K562 (cell line): ENCODE measurements around the gene NFKBIB. TPM values are rescaled to one million over a fixed set of nuclear protein-coding genes. Genes with fewer than 3 reads are reported as not detected.

Experiments used
- DPF2 ChIP-seq: fragments of 450-650 bp; IDR thresholded peaks from 2 replicates; pipeline ENCODE4 v1.6.1; 2016
- ESRRA ChIP-seq: fragments of 450-650 bp; IDR thresholded peaks from 2 replicates; pipeline ENCODE4 v1.6.1; 2014; ENCODE audit warnings: low read depth, mild to moderate bottlenecking, moderate library complexity, borderline replicate concordance
- ETV1 ChIP-seq: fragments of 450-650 bp; conservative IDR thresholded peaks from 2 replicates; pipeline ENCODE4 v1.6.1; 2016; ENCODE audit warnings: missing genetic modification characterization, control low read depth, low read depth, missing compliant biosample characterization
- FUS ChIP-seq: fragments of 200-400 bp; formaldehyde crosslinking; optimal IDR thresholded peaks from 2 replicates; pipeline ENCODE3; 2017; ENCODE audit warnings: low read depth, low read length
- MXD1 ChIP-seq: fragments of 250-450 bp; sonication (Bioruptor Pico); IDR thresholded peaks from 2 replicates; pipeline ENCODE4 v1.8.0; 2021; ENCODE audit warnings: borderline replicate concordance, mild to moderate bottlenecking, moderate library complexity; ENCODE audit not compliant: poor library complexity, severe bottlenecking
- POLR2H ChIP-seq: IDR thresholded peaks from 2 replicates; pipeline ENCODE4 v1.6.1; 2016; ENCODE audit warnings: missing genetic modification characterization, low read depth, mild to moderate bottlenecking, control low read depth, missing compliant biosample characterization, moderate library complexity
- PRMT5 ChIP-seq: sonication (generic); formaldehyde crosslinking; IDR thresholded peaks from 2 replicates; pipeline ENCODE4 v1.5.0; 2020; ENCODE audit warnings: missing genetic modification reagents
- SFPQ ChIP-seq: fragments of 200-400 bp; formaldehyde crosslinking; IDR thresholded peaks from 2 replicates; pipeline ENCODE4 v1.6.1; 2017; ENCODE audit warnings: mild to moderate bottlenecking, low read depth, low read length, moderate library complexity
- ZKSCAN3 ChIP-seq: fragments of 250-450 bp; sonication (Bioruptor Pico); IDR thresholded peaks from 2 replicates; pipeline ENCODE4 v1.4.0; 2020
- polyA plus RNA-seq, 8 experiments: library from polyadenylated mRNA; depleted of rRNA in 4 of 8; stranded (reverse) in 5 of 8; unstranded in 3 of 8; fragments of >200 nt; fragmentation: Nextera tagmentation in 2 of 8; fragmentation: Illumina TruSeq in 1 of 8; extraction: Ambion mirVana in 2 of 8; extraction: Trizol in 1 of 8; gene quantifications; 2 replicates each; pipeline versions ENCODE4 v1.2.1 to v1.2.3, GENCODE V29; 2011 to 2014; ENCODE audit warnings: inconsistent platforms in 1 of 8, missing spikeins in 1 of 8
- total RNA-seq, 7 experiments: library from RNA; depleted of rRNA in 6 of 7; stranded (reverse); fragments of >200 nt in 6 of 7; fragmentation: Illumina TruSeq in 2 of 7; extraction: Trizol in 2 of 7; gene quantifications; 2 replicates each; pipeline versions ENCODE4 v1.2.1 to v1.2.3, GENCODE V29; 2011 to 2021; ENCODE audit warnings: low replicate concordance in 1 of 7
- TF ChIP-seq, protein P1 (sequence below): fragments of 250-450 bp; sonication (Bioruptor Pico); IDR thresholded peaks from 2 replicates; pipeline ENCODE4 v1.5.0; 2021
- TF ChIP-seq, protein P2 (sequence below), 2 experiments: fragments of 450-650 bp; IDR thresholded peaks; 2 replicates each; pipeline ENCODE4 v1.6.1; 2016; ENCODE audit warnings: mild to moderate bottlenecking in 2 of 2, borderline replicate concordance in 1 of 2, low read depth in 1 of 2, moderate library complexity in 1 of 2
- TF ChIP-seq, protein P3 (sequence below): fragments of 250-450 bp; sonication (Bioruptor Pico); IDR thresholded peaks from 2 replicates; pipeline ENCODE4 v1.4.0; 2020

NFKBIB gene
- total and polyA plus RNA-seq, 9 of the 15 experiments (the other 6 are each of a cell fraction or from before 2014, with no cell fraction given), result 1.5 to 44.9 (median 10.4) TPM

DNA sequence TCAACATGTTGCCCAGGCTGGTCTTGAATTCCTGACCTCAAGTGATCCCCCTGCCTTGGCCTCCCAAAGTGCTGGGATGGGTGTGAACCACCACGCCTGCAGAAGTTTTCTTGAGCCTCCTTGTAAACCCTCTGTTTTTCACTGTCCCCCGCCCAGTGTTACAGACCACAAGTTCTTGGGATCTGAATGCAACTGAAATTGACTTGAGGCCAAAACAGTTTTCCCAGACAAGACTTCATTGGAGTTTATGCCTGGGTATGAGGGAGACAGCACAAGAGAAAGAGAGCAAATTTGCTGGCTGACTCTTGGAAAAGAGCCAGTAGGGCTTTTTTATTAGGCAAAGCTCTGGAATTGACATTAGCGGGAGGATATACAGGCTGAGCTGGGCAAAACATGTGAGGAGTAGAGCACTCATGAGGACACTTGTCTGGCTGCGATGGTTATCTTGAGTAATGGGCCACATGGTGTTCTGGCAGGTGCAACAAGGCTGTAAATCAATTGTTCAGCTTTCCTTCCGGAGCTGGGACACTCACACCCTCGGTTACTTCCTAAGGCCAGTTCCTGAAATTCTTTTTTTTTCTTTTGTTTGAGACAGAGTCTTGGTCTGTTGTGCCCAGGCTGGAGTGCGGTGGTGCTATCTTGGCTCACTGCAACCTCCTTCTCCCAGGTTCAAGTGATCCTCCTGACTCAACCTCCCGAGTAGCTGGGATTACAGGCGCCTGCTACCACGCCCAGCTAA is 37.3 kb upstream of the NFKBIB start (continued):
- TF ChIP-seq ETV1 (peak; percentile 97), SFPQ (no peak), ESRRA (peak; percentile 56; the same call in 1 of the 2 replicates), FUS (no peak), DPF2 (peak; percentile 89; the same call in 1 of the 2 replicates), POLR2H (no peak), MXD1 (no peak), ZKSCAN3 (no peak), PRMT5 (CRISPR knock-in tag) (no peak)
- TF ChIP-seq, protein P1, sequence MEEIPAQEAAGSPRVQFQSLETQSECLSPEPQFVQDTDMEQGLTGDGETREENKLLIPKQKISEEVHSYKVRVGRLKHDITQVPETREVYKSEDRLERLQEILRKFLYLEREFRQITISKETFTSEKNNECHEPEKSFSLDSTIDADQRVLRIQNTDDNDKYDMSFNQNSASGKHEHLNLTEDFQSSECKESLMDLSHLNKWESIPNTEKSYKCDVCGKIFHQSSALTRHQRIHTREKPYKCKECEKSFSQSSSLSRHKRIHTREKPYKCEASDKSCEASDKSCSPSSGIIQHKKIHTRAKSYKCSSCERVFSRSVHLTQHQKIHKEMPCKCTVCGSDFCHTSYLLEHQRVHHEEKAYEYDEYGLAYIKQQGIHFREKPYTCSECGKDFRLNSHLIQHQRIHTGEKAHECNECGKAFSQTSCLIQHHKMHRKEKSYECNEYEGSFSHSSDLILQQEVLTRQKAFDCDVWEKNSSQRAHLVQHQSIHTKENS (CRISPR knock-in tag), result no peak
- TF ChIP-seq, protein P2, sequence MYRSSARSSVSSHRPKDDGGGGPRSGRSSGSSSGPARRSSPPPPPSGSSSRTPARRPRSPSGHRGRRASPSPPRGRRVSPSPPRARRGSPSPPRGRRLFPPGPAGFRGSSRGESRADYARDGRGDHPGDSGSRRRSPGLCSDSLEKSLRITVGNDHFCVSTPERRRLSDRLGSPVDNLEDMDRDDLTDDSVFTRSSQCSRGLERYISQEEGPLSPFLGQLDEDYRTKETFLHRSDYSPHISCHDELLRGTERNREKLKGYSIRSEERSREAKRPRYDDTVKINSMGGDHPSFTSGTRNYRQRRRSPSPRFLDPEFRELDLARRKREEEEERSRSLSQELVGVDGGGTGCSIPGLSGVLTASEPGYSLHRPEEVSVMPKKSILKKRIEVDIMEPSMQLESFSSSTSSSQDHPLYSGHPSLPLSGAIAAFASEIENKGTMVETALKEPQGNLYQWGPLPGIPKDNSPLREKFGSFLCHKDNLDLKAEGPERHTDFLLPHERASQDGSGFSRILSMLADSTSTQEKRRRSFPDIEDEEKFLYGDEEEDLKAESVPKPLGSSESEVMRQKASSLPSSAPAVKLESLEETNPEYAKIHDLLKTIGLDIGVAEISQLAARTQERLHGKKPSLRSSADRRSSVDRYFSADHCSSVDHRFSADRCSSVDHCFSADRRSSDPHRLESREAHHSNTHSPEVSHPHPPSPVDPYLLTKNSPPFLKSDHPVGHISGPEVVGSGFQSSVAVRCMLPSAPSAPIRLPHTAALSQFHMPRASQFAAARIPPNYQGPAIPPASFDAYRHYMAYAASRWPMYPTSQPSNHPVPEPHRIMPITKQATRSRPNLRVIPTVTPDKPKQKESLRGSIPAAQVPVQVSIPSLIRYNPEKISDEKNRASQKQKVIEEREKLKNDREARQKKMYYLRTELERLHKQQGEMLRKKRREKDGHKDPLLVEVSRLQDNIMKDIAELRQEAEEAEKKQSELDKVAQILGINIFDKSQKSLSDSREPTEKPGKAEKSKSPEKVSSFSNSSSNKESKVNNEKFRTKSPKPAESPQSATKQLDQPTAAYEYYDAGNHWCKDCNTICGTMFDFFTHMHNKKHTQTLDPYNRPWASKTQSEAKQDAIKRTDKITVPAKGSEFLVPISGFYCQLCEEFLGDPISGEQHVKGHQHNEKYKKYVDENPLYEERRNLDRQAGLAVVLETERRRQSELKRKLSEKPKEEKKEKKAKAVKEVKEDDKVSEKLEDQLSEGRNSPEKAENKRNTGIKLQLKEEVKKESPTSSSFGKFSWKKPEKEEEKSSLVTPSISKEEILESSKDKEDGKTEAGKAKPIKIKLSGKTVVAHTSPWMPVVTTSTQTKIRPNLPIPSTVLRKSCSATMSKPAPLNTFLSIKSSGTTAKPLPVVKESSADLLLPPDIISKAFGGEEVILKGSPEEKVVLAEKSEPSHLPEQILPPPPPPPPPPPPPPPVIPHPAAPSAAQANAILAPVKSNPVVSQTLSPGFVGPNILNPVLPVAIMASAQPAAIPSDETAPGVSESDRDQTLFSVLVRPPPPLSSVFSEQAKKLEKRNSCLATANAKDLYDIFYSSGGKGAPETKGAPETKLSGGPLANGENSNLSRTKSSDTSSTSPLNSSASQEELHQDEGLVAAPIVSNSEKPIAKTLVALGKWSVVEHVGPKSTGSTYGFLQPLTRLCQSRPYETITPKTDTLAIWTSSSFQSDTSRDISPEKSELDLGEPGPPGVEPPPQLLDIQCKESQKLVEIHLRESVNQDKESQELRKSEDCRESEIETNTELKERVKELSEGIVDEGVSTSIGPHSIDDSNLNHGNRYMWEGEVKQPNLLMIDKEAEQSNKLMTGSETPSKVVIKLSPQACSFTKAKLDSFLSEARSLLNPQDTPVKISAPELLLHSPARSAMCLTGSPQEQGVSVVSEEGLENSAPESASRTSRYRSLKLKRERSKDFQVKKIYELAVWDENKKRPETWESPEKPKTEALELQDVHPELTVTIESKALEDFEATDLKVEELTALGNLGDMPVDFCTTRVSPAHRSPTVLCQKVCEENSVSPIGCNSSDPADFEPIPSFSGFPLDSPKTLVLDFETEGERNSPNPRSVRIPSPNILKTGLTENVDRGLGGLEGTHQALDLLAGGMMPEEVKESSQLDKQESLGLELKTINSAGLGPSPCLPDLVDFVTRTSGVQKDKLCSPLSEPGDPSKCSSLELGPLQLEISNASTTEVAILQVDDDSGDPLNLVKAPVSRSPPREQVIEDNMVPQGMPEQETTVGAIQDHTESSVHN (IDR thresholded peaks at IDR 0.05; ENCODE audit: borderline replicate concordance in 1 of 2, low read depth in 1 of 2), result peak in 1 of 2 experiments; percentile 94; a peak in 2 of 4 replicates
- TF ChIP-seq, protein P3, sequence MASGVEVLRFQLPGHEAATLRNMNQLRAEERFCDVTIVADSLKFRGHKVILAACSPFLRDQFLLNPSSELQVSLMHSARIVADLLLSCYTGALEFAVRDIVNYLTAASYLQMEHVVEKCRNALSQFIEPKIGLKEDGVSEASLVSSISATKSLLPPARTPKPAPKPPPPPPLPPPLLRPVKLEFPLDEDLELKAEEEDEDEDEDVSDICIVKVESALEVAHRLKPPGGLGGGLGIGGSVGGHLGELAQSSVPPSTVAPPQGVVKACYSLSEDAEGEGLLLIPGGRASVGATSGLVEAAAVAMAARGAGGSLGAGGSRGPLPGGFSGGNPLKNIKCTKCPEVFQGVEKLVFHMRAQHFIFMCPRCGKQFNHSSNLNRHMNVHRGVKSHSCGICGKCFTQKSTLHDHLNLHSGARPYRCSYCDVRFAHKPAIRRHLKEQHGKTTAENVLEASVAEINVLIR (CRISPR knock-in tag), result no peak
